Activated T-helper 1 cell treated with anti-CD3 and anti-CD28 coated beads, Interleukin-12 subunit alpha, Interleukin-12 subunit beta, Interleukin-2, Interleukin-4 antibody, amounts not matched to agents 30 ng/mL and 10 ng/mL and 1 ng/mL, durations not matched to agents 14 hours and 24 hours and 36 hours (primary cell): ENCODE data around the gene TNS3. TPM values are rescaled to one million over a fixed set of nuclear protein-coding genes. Genes with fewer than 3 reads are reported as not detected.

Source experiments
- DNase-seq: peaks from one replicate; pipeline ENCODE4 v3.0.0; 2021; ENCODE audit warnings: low spot score
- H3K27ac Mint-ChIP-seq: one replicate; pipeline ENCODE4 v1.8.0; 2021; ENCODE audit warnings: mild to moderate bottlenecking, mixed read lengths
- H3K27me3 Mint-ChIP-seq: one replicate; pipeline ENCODE4 v1.8.0; 2022; ENCODE audit warnings: mild to moderate bottlenecking, moderate library complexity, mixed read lengths; ENCODE audit not compliant: insufficient read depth
- H3K36me3 Mint-ChIP-seq: one replicate; pipeline ENCODE4 v1.8.0; 2021; ENCODE audit warnings: low read depth, mixed read lengths
- H3K4me1 Mint-ChIP-seq: one replicate; pipeline ENCODE4 v1.8.0; 2021; ENCODE audit warnings: low read depth, mixed read lengths
- H3K4me3 Mint-ChIP-seq: one replicate; pipeline ENCODE4 v1.8.0; 2021; ENCODE audit warnings: mild to moderate bottlenecking, moderate library complexity, mixed read lengths
- H3K9me3 Mint-ChIP-seq: one replicate; pipeline ENCODE4 v1.8.0; 2021; ENCODE audit warnings: mixed read lengths
- intact Hi-C: fragments of 100-400 bp; cut with micrococcal nuclease; formaldehyde crosslinking; loops from one replicate; pipeline ENCODE4 v1.15.1; 2024
- total RNA-seq: library from RNA; stranded (reverse); gene quantifications from 2 replicates; pipeline ENCODE4 v1.2.3, GENCODE V29; 2022

TNS3 gene
- total RNA-seq, 1 donor from 2014 or later: 5.8 TPM

GRCh38 chr7:47453093-47454061 is 128.5 kb downstream of the TNS3 start:
- H3K9me3 Mint-ChIP-seq: no peaks in the 10 kb centered on the region
- no peaks in the 10 kb centered on the region for H3K27me3 Mint-ChIP-seq
- no peak for DNase-seq
- H3K4me3 Mint-ChIP-seq: no peak overlapping the region
- no peaks in the 10 kb centered on the region for H3K4me1 Mint-ChIP-seq
- no peaks in the 10 kb centered on the region for H3K36me3 Mint-ChIP-seq
- no peak overlapping the region for H3K27ac Mint-ChIP-seq
- intact Hi-C loops: no loop called here

DNA sequence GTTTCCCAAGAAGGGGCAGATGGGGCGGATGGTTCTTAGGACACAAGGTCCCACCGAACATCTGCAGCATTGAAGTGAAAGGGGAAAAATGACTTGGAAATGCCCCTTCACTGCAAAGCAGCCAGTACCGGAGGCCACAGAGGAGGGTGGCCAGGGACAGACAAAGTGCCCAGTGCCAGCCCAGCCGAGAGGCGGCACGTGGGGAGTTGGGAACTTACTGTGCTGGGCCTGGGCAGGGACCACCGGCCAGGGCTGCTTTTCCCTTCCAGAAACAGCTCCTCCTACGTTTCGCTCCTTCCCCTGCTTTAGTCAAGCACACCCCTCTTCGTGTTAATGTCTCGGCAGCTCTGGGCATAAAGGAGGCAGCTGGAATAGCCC is 129.2 kb downstream of the TNS3 start:
- no peaks in the 10 kb centered on the region for H3K27me3 Mint-ChIP-seq
- intact Hi-C loops: no loop called here

DNA sequence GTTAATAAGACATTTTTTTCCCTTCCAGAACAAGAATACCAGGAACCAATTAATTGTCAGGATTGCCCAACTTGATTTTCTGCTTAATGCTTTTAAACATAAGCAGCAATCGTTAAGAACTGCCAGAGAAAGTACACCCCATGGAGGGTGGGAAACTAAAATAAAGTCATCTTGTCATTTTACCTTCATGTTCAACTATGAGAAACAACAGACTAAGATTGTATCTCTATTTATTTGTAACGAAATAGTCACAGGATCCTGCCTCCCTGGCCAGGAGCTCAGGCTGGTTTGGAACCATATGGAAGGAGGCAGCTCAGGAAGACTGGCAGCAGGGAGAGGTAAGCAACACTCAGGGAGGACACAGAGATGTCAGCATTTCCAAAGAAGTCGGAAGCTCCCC is 129.6 kb downstream of the TNS3 start:
- Mint-ChIP-seq H3K4me1 (no peaks in the 10 kb centered on the region), H3K9me3 (no peaks in the 10 kb centered on the region)

More for the DNA sequence above, 129.2 kb downstream of the TNS3 start:
- Mint-ChIP-seq H3K4me3 (no peak overlapping the region), H3K9me3 (no peaks in the 10 kb centered on the region), H3K36me3 (no peaks in the 10 kb centered on the region), H3K4me1 (no peaks in the 10 kb centered on the region), H3K27ac (no peak overlapping the region)
- DNase-seq: no peak

DNA sequence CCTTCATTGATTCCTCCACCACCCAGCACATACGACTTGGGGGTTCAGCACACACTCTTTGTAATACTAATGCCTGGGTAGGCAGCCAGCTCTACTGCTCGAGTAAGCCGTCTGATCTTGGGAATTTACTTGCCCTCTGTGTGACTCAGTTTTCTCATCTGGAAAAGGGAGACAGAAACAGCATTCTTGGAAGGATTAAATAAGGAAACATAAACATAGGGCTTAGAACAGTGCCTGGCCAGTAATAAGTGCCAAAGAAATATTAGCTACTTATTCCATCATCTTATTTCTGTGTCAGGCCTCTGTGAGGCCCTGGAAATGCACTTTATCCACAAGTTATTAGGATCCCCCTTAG is 130.1 kb downstream of the TNS3 start:
- H3K36me3 Mint-ChIP-seq: no peaks in the 10 kb centered on the region
- H3K27ac Mint-ChIP-seq: no peak overlapping the region
- no peaks in the 10 kb centered on the region for H3K4me1 Mint-ChIP-seq
- H3K27me3 Mint-ChIP-seq: no peaks in the 10 kb centered on the region
- H3K9me3 Mint-ChIP-seq: no peaks in the 10 kb centered on the region
- no peak for DNase-seq
- H3K4me3 Mint-ChIP-seq: no peak overlapping the region
- intact Hi-C loops: no loop called here

More for the DNA sequence above, 129.6 kb downstream of the TNS3 start:
- Mint-ChIP-seq H3K36me3 (no peaks in the 10 kb centered on the region), H3K27me3 (no peaks in the 10 kb centered on the region), H3K27ac (no peak overlapping the region), H3K4me3 (no peak overlapping the region)
- DNase-seq: no peak
- intact Hi-C loops: no loop called here

- H3K27me3 Mint-ChIP-seq: no peaks in the 10 kb centered on the region
- H3K27ac Mint-ChIP-seq: no peak overlapping the region
- DNase-seq: no peak
- H3K9me3 Mint-ChIP-seq: no peaks in the 10 kb centered on the region
- no peaks in the 10 kb centered on the region for H3K36me3 Mint-ChIP-seq
- intact Hi-C loops: loop anchor here (10.0 kb wide), 1 partner anchor 85 kb away; no protein-coding TSS in a partner anchor
- no peaks in the 10 kb centered on the region for H3K4me1 Mint-ChIP-seq
- H3K4me3 Mint-ChIP-seq: no peak overlapping the region
Observed at GRCh38 chr7:47449810-47450590, 131.9 kb downstream of the TNS3 start.

DNA sequence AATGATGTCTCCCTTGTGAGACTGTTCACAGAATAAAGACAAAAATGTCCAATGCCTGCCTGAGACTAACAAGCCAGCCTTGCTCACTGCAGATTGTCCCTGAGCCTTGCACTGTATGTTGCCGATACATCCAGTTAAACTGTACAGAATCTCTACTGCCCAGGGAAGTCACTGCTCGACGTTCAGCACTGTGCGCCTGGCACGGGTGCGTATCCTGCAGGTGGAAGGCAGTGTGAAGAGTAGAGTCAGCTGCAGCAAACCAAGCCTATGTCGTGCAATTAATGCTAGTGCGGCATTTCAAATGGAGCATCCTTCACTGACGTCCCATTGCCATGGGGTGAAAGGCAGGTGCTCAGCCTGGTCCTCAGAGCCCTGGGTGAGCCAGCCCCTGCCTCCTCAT is 132.9 kb downstream of the TNS3 start:
- H3K36me3 Mint-ChIP-seq: no peaks in the 10 kb centered on the region
- no peak for DNase-seq
- no peaks in the 10 kb centered on the region for H3K9me3 Mint-ChIP-seq
- no peaks in the 10 kb centered on the region for H3K27me3 Mint-ChIP-seq
- intact Hi-C loops: loop anchor here (10.0 kb wide), 1 partner anchor 86 kb away; no protein-coding TSS in a partner anchor
- no peaks in the 10 kb centered on the region for H3K4me1 Mint-ChIP-seq
- no peak overlapping the region for H3K27ac Mint-ChIP-seq
- no peak overlapping the region for H3K4me3 Mint-ChIP-seq

DNA sequence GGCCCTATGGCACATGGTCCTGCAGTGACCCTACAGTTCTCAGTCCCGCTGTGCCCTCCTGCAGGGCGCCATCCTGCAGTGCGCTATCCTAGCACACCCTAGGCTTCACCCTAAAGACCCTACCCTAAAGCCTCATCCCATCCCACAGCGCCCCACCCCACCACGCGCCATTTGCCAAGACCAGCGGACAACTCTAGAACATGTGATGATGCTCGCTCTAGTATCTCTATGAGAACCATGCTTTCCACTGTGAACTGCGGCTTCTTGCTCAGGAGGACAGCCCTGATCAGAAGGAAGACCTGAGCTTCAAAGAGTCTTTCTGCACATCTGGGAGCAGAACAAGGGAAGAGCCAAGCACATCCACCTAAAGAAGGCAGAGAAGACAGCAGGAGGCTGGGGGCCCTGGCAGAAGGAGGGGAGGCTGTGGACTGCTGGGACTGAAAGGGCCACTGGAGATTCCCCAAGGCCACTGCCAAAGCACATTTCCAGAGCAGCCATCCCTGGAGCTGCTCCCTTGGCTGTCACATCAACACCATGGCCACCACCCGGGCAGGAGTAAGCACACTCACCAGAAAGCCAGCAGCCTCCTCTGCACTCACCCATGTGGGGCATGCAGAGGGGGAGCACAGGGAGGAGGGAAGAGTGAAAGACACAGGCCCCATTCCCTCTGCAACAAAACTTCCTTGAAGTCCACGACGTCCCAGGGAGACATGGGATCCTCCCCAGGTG is 134.1 kb downstream of the TNS3 start:
- no peaks in the 10 kb centered on the region for H3K4me1 Mint-ChIP-seq
- intact Hi-C loops: loop anchor here (10.0 kb wide), 1 partner anchor 87 kb away; no protein-coding TSS in a partner anchor
- DNase-seq: no peak
- H3K36me3 Mint-ChIP-seq: no peaks in the 10 kb centered on the region
- no peaks in the 10 kb centered on the region for H3K27me3 Mint-ChIP-seq
- H3K9me3 Mint-ChIP-seq: no peaks in the 10 kb centered on the region
- H3K27ac Mint-ChIP-seq: no peak overlapping the region
- H3K4me3 Mint-ChIP-seq: no peak overlapping the region

DNA sequence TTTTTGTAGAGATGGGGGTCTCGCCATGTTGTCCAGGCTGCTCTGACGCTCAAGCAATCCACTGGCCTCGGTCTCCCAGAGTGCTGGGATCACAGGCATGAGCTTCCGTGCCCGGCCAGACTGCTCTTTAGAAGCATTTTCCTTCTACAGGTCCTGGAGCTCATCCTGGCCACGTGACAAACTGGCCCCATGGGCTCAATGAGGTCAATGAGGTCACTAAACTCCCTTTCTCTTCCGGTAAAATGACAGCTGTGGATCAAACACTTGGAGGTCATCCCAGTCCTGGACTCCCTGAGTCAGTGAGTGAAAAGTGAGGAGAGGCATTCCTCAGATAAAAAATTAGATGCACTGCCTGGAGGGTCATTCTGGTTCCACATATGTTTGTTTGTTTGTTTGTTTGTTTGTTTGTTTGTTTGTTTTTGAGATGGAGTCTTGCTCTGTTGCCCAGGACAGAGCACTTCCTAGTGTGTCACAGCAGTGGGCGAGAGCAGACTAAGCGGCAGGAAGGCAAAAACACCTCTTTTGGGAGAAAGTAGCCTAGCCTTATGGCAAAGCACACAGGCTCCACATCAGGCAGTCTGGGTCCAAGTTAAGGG is 134.9 kb downstream of the TNS3 start:
- H3K36me3 Mint-ChIP-seq: no peaks in the 10 kb centered on the region
- no peak overlapping the region for H3K4me3 Mint-ChIP-seq
- no peak for DNase-seq
- H3K9me3 Mint-ChIP-seq: no peaks in the 10 kb centered on the region
- no peak overlapping the region for H3K27ac Mint-ChIP-seq
- H3K27me3 Mint-ChIP-seq: no peaks in the 10 kb centered on the region
- intact Hi-C loops: loop anchor here (10.0 kb wide), 1 partner anchor 88 kb away; no protein-coding TSS in a partner anchor
- no peaks in the 10 kb centered on the region for H3K4me1 Mint-ChIP-seq

DNA sequence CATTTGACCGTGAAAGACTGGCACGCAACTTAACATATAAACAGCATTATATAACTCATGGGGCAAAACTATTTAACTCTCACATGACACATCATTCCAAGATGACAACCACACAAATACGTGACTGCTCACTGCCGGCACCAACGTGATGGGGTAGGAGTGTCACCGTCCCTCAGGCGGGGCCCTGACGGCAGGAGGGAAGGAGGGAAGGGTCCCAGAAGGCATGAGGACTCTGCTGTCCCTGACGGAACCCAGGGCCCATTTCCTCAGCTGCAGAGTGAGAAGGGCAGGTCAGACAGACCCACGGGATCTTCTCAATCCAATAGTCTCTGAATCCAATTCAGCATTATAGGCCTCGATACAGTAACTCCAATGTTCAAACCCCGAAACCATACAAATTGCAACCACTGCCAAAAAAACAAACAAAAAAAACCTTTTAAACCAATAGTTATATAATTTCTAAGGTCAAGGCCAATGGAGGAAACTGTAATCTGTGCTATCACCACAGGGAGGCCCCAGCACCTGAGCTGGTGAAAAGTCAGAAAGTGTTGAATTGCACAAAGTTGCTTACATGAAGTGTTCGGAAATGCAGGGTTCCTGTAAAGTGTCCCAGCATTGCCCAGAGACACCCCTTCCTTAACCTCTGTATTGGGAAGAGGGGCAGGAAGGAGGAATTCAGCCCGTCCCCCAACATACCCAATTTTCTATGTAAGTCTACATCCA is 137.4 kb downstream of the TNS3 start:
- Mint-ChIP-seq H3K27me3 (no peaks in the 10 kb centered on the region), H3K9me3 (no peaks in the 10 kb centered on the region), H3K4me1 (no peaks in the 10 kb centered on the region), H3K36me3 (no peaks in the 10 kb centered on the region), H3K27ac (no peak overlapping the region), H3K4me3 (no peak overlapping the region)
- no peak for DNase-seq
- intact Hi-C loops: loop anchor here (1.0 to 10.0 kb wide), 2 partner anchors 90 to 375 kb away; no protein-coding TSS in a partner anchor

DNA sequence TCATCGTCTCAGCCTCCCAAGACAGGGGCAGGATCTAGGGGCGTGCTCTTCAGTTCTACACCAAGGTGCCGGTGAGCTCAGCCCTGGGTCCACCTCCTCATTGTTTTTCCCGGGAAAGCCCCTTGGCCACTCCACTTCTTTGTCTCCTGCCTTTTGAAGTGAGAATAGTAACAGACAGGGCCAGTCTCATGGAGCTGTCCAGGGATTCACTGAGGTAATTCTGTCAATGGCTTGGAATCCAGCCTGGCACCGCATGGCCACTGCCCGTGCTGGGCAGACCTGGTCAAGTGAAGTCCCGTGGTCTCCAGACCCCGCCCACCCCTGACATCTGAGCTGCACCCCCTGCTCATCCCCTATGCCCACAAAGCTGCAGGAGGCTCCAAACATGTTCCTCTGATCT is 138.9 kb downstream of the TNS3 start:
- H3K9me3 Mint-ChIP-seq: no peaks in the 10 kb centered on the region

GRCh38 chr7:47442605-47442865 is 139.4 kb downstream of the TNS3 start:
- no peak overlapping the region for H3K4me3 Mint-ChIP-seq
- H3K4me1 Mint-ChIP-seq: no peaks in the 10 kb centered on the region
- H3K36me3 Mint-ChIP-seq: no peaks in the 10 kb centered on the region
- intact Hi-C loops: loop anchor here (10.0 kb wide), 1 partner anchor 92 kb away; no protein-coding TSS in a partner anchor
- no peaks in the 10 kb centered on the region for H3K9me3 Mint-ChIP-seq
- H3K27ac Mint-ChIP-seq: no peak overlapping the region
- H3K27me3 Mint-ChIP-seq: no peaks in the 10 kb centered on the region
- DNase-seq: no peak

More for the DNA sequence above, 138.9 kb downstream of the TNS3 start:
- no peak overlapping the region for H3K27ac Mint-ChIP-seq
- no peaks in the 10 kb centered on the region for H3K4me1 Mint-ChIP-seq
- no peaks in the 10 kb centered on the region for H3K36me3 Mint-ChIP-seq
- H3K4me3 Mint-ChIP-seq: no peak overlapping the region
- DNase-seq: no peak
- H3K27me3 Mint-ChIP-seq: no peaks in the 10 kb centered on the region
- intact Hi-C loops: loop anchor here (10.0 kb wide), 1 partner anchor 92 kb away; no protein-coding TSS in a partner anchor
